ENCODE measurements around the gene AKAP13.
A peak's percentile ranks its signal among the peaks of the same experiment; 100 is the strongest.

The AKAP13 gene

GRCh38 chr15:85430406-85431204 lies 50.2 kb downstream of the AKAP13 start:
- TF ChIP-seq CTCF (IDR thresholded peaks at IDR 0.05): no peak

GRCh38 chr15:85439996-85440395 lies 59.6 kb downstream of the AKAP13 start:
- TF ChIP-seq CTCF (IDR thresholded peaks at IDR 0.05): no peak

- no peak for TF ChIP-seq CTCF (IDR thresholded peaks at IDR 0.05)
These were observed 60.0 kb downstream of the AKAP13 start for GRCh38 chr15:85440451-85440850.

GRCh38 chr15:85443046-85443445 lies 62.6 kb downstream of the AKAP13 start:
- TF ChIP-seq CTCF (IDR thresholded peaks at IDR 0.05): no peak

- TF ChIP-seq CTCF (IDR thresholded peaks at IDR 0.05): 0 out of 2 replicates have a peak, but pooled peaks have one; percentile 17
These were observed 63.2 kb downstream of the AKAP13 start for GRCh38 chr15:85443593-85444087.

- TF ChIP-seq CTCF (IDR thresholded peaks at IDR 0.05): no peak
These were observed 63.8 kb downstream of the AKAP13 start for GRCh38 chr15:85444122-85444745.

GRCh38 chr15:85445361-85445760 lies 65.0 kb downstream of the AKAP13 start:
- no peak for TF ChIP-seq CTCF (IDR thresholded peaks at IDR 0.05)
